HS-5 (cell line): Measurements from ENCODE around the gene FGD6.
A peak's percentile ranks its signal among the peaks of the same experiment; 100 is the strongest.
"Not testable (repeated sequence)": the region's sequence is repeated elsewhere in the genome, so short reads cannot be mapped to it uniquely, and the experiment has no call there.

Source experiments
- DNase-seq: peaks from one replicate; pipeline ENCODE4 v3.0.0-alpha.2; 2012; ENCODE audit warnings: low read depth

Gene FGD6

DNA sequence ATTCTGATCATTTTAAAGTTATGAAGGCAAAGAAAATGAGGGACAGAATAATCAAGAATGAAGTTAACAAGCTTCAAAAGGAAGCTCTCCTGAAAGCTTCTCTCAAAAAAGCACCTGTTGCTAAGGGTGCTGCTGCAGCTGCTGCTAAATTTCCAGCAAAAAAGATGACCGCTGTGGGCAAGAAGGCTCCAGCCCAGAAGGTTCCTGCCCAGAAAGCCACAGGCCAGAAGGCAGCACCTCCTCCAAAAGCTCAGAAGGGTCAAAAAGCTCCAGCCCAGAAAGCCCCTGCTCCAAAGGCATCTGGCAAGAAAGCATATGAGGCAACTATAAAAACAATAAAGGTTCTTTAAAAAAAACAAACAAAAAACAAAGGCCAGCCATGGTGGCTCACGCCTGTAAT lies 91.2 kb downstream of the FGD6 start:
- DNase-seq: no peak

DNA sequence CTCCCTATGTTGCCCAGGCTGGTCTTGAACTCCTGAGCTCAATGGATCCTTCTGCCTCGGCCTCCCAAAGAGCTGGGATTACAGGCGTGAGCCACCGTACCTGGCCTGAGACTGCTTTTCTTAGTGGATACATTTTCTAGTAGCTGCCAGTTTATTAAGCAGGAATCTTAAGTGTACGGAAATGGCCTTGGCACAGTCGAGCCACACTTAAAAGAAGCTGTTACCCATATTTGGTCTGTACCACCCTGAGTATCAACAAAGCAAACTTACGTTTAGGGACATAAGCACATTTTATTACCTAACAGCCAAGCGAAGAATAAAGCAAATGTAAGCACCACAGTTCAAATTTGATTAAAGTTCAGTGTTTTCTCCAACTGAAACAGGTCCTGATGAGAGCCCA lies 93.2 kb downstream of the FGD6 start:
- no peak for DNase-seq

GRCh38 chr12:95118788-95119179 lies 98.5 kb downstream of the FGD6 start:
- DNase-seq: no peak

DNA sequence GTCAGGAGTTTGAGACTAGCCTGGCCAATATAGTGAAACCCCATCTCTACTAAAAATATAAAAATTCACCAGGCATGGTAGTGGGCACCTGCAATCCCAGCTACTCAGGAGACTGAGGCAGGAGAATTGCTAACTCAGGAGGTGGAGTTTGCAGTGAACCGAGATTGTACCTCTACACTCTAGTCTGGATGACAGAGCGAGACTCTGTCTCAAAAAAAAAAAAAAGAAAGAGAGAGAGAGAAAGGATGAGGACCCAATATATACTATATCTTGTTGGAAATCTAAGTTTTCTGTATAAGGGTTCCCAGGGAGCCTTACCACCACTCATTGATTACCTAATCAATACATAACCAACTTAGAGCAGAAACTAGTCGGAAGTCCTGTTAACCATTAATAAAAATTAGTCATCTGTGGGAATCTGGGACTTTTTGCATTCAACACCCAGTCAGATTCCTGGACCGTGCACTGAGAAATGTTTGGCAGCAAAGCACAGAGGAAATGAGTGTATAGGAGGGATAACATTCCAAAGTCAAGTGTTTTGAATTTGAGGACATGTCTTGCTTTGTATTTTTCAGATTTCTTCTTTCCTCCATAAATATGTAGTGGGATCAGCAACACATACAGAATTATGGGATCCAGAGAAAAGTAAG lies 99.0 kb downstream of the FGD6 start:
- peak; percentile 83 for DNase-seq

- DNase-seq: peak; percentile 62
Measured at GRCh38 chr12:95117178-95117599, 100.1 kb downstream of the FGD6 start.

DNA sequence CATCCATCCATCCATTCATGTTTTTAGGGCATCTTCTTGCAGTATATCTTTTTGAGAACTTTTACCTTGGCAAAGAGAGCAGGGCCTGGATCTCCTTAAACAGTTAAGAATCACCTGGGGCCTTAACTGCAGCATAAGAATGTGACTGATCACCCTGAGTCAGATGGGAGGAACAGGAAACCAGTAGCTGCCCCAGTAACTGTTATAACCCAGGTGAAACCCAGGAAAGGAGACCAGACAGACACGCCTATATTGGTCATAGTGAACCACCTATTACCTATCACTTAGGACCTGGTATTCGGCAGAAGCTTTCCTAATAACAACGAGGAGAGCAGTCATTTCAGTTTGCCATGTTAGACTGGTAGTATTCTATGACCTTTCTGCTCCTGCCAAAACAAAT lies 100.5 kb downstream of the FGD6 start:
- DNase-seq: no peak

GRCh38 chr12:95116341-95116740 lies 100.9 kb downstream of the FGD6 start:
- DNase-seq: no peak

GRCh38 chr12:95115641-95116040 lies 101.6 kb downstream of the FGD6 start:
- DNase-seq: no peak

GRCh38 chr12:95114766-95115405 lies 102.4 kb downstream of the FGD6 start:
- DNase-seq: no peak

- DNase-seq: no peak
Measured at GRCh38 chr12:95107362-95107761, 109.9 kb downstream of the FGD6 start.

DNA sequence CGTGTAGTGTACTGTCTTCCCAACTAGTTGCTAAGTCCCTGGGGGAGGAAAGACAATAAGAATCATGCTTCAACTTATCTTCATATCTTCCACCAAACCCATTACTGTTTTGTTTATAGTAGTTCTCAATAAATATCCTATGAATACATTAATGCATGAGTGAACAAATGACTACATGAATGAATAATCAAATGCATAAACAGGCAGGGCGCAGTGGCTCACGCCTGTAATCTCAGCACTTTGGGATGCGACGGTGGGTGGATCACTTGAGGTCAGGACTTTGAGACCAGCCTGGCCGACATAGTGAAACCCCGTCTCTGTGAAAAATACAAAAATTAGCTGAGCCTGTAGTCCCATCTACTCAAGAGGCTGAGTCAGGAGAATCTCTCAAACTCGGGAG lies 111.7 kb downstream of the FGD6 start:
- DNase-seq: no peak

GRCh38 chr12:95104919-95105452 lies 112.3 kb downstream of the FGD6 start:
- DNase-seq: no peak

DNA sequence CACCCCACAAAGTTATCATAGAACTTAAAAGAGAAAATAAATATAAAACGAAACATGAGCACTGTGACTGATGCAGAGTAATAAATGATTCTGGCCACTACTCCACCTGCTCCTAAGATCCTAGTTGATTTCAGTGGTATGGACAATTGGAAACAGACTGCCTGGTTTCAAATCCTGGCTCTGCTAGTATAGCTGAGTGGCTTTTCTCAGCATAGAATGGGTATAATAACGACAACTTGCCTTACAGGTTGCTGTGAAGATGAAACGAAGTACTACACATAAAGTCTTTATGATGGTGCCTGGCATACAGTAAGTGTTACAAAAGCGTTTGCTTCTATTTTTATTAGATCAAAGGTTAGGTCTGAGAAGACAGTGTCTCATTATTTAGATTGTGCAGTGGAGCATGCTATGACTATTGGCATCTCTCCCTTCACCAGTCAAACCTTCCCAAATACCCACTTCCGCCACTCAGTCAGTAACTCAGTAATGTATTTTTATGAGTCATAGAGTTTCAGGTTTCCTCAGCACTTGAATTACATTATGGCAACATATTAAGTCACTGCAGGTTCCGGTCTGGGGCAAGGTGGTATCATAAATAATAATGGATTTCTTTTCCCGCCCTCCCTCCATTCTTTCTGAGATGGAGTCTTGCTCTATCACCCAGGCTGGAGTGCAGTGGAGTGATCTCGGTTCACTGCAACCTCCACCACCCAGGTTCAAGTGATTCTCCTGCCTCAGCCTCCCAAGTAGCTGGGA lies 114.2 kb downstream of the FGD6 start:
- DNase-seq: peak; percentile 95

DNA sequence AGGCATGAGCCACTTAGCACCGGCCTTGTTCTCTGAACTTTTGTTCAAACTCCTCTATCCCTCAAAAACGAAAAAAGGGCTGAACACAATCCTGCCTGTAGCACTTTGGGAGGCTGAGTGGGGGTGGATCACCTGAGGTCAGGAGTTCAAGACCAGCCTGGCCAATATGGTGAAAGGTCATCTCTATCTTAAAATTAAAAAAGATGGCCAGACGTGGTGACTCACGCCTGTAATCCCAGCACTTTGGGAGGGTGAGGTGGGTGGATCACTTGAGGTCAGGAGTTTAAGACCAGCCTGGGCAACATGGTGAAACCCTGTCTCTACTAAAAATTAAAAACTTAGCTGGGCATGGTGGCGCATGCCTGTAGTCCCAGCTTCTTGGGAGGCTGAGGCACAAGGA lies 115.3 kb downstream of the FGD6 start:
- DNase-seq: not testable (repeated sequence)

DNA sequence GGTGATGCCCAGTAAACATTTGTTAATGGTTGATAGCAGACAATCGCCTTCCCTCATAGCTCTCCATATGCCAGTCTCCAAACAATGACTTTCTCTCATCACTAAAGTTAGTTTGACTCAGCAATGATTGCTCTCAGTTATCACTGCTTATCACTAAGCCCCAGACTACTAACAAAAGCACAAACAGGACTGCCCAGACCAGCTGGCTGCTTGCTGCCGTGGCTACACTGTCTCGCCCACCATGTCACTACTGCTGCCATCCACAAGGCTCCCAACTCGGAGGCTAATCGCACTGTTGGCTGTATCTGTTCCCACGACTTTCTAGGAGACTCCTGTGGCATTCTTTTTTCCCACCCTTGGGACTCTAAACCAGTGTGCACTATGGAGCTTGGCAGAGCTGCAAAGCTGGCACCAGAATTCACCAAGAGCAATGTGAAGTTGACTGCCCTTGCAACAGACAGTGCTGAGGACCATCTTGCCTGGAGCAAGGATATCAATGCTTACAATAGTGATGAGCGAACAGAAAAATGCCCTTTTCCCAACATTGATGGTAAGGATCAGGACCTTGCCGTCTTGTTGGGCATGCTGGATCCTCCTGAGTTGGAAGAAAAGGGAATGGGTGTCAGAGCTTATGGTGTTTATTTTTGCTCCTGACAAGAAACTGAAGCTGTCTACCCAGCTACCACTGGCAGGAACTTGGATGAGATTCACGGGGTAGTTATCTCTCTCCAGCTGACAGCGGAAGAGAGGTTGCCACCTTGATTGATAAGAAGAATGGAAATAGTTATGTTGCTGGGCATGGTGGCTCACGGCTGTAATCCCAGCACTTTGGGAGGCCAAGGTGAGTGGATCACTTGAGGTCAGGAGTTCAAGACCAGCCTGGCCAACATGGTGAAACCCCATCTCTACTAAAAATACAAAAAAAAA lies 116.7 kb downstream of the FGD6 start:
- no peak for DNase-seq

DNA sequence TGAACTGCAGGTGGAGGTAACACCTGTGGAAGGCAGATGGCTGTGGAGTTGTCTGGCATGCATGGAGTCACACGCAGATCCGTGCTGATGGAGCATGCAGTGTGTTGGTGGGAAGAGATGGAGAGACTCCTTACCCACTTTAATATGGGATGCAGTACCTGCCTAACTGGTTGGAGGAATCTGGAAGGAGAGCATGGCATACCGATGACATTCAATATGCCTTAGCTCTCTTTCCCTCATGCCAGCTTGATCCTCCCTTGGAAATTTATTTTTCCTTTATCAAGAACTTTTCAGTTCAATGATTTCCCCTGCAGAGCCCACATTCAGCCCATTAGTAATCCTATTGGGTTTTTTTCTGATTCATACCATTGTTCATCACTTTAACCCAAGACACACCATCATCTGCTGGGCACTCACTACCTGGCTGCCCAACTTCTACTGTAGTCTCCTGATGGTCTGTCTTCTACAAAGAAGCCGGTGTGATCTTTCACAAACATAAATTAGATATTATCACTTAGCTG lies 117.9 kb downstream of the FGD6 start:
- no peak for DNase-seq

DNA sequence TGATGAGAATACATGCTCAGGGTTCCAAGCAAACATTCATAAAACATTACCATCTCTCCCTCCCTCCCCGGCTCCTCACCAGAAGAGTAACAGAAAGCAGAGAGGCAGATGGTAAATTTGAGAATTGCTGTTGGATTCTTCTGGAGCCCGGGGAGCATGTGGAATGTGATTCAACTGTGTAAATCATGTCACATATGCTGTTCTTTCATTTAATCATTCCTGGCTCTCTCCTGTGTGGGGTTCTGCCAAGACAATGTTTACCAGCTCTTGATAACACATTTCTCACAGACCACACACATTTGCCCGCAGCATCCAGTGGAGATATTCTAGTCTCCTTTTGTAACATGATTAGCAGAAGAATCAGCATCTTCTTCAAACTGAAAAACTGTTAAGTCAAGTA lies 120.4 kb downstream of the FGD6 start:
- DNase-seq: no peak

DNA sequence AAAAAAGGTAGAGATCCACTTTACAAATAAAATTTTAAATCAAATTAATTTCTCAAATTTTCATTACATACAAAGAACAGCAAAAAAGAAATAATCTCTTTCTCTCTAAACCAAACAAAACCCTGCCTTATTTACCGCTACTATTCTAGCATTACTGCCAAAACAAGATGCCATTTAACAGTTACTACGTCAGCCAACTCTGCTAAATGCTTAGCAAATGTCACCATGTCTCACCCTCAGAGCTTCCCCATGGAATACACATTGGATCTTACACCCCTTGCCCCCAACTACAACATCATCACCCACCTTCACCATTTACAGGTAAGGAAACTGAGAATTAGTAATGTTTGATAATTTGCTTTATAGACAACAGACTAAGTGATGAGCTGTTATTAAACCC lies 120.9 kb downstream of the FGD6 start:
- no peak for DNase-seq

GRCh38 chr12:95095866-95096265 lies 121.4 kb downstream of the FGD6 start:
- DNase-seq: not testable (repeated sequence)

DNA sequence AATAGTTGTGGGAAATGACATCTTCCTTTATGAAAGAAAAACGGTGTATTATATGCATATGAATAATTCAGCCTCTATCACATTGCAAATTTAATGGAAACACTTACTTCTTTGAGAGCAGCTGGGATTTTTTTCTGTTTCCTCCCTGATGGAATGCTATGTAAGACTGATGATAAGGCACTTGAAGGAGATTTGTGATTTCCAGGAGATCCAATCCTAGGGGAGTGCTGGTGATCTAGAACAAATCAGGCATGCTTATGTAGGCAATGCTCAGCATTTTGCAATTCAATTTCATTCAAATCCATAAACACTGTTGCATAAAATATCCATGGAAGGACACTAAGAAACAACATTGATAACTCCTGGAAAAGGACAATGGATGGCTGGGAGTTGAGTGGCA lies 127.8 kb downstream of the FGD6 start:
- DNase-seq: no peak

GRCh38 chr12:95088379-95088778 lies 128.9 kb downstream of the FGD6 start:
- DNase-seq: no peak

- DNase-seq: no peak
Measured at GRCh38 chr12:95085612-95086011, 131.7 kb downstream of the FGD6 start.
